ENCODE results near the gene LGI2. TPM values are rescaled to one million over a fixed set of nuclear protein-coding genes. Genes with fewer than 3 reads are reported as not detected.

LGI2 gene
- total and polyA plus RNA-seq, 2 of the 8 experiments (the other 6 are each of a cell fraction or from before 2014, with no cell fraction given): 2.3 to 4.0 TPM

- peaks cover 0 to 2% (median 0%) of the 10 kb centered on the region in 4 experiments; a peak in 2 of 7 replicates for H3K4me1 ChIP-seq (replicated peaks in 1 of 4; ENCODE audit: control insufficient read depth in 3 of 4, insufficient read depth in 4 of 4, low read length in 3 of 4)
- H3K23ac ChIP-seq (ENCODE audit: insufficient read length): no peak overlapping the region
- no peak overlapping the region for H2BK120ac ChIP-seq (replicated peaks; ENCODE audit: low read depth, low read length)
- FAIRE-seq (no peak), DNase-seq (ENCODE audit: low read depth in 1 of 2, low spot score in 2 of 2) (no peak)
- H3K9ac ChIP-seq (replicated peaks in 1 of 4; ENCODE audit: extremely low read depth in 1 of 4, low read depth in 3 of 4, low read length in 3 of 4): no peak overlapping the region
- H3K27ac ChIP-seq (ENCODE audit: low read depth, low read length): no peak overlapping the region
- H3K4me2 ChIP-seq (ENCODE audit: insufficient read depth in 1 of 2, low read depth in 2 of 2, low read length in 2 of 2): no peak overlapping the region
- H3K23me2 ChIP-seq (ENCODE audit: low read depth, low read length): no peaks in the 10 kb centered on the region
- no peak overlapping the region for H2AFZ ChIP-seq (ENCODE audit: low read length)
- H3K56ac ChIP-seq (replicated peaks; ENCODE audit: insufficient read length, low read depth, low read length): no peak overlapping the region
- H4K8ac ChIP-seq (ENCODE audit: extremely low read depth, insufficient read depth, low read length): no peak overlapping the region
- no peak overlapping the region for H2BK15ac ChIP-seq (ENCODE audit: low read length)
- TF ChIP-seq TEAD4 (IDR thresholded peaks at IDR 0.05; ENCODE audit: low read depth, low read length): no peak
- TF ChIP-seq CHD2 (IDR thresholded peaks at IDR 0.05; ENCODE audit: low read length): no peak
- no peak for TF ChIP-seq JUN (IDR thresholded peaks at IDR 0.05; ENCODE audit: low read depth, low read length)
- TF ChIP-seq KDM5A (IDR thresholded peaks at IDR 0.05; ENCODE audit: low read length): no peak
- no peak overlapping the region for H3K4me3 ChIP-seq (ENCODE audit: extremely low read depth in 1 of 4, insufficient read depth in 2 of 4, low read depth in 3 of 4, low read length in 4 of 4)
- H3K79me1 ChIP-seq (ENCODE audit: low read depth, low read length): no peaks in the 10 kb centered on the region
- H2BK5ac ChIP-seq (ENCODE audit: low read depth, low read length): no peak overlapping the region
- H3K4ac ChIP-seq (replicated peaks; ENCODE audit: insufficient read length, low read depth, low read length): no peak overlapping the region
- 71% methylated on average over 2 of the region's 3 CpGs; no CpG with 5 or more reads in 1 of the 2 experiments for WGBS, 2 experiments (ENCODE audit: extremely low coverage in 1 of 2, insufficient coverage in 1 of 2, insufficient read length in 1 of 2, insufficient replicate concordance in 2 of 2, low coverage in 1 of 2, low lambda C conversion rate in 2 of 2, missing lambda C conversion rate in 1 of 2)
- H3K14ac ChIP-seq (ENCODE audit: insufficient read length): no peak overlapping the region
- no peak overlapping the region; the same call in 1 of the 2 replicates for H3K18ac ChIP-seq (ENCODE audit: extremely low read depth, low read length)
- H4K5ac ChIP-seq (ENCODE audit: insufficient read length, low read depth, low read length): no peak overlapping the region
- H3K9me3 ChIP-seq (ENCODE audit: insufficient read depth in 2 of 2, low read depth in 1 of 2, low read length in 1 of 2): no peaks in the 10 kb centered on the region
- no peak overlapping the region for H2BK12ac ChIP-seq (ENCODE audit: low read depth, low read length)
- no peaks in the 10 kb centered on the region for H4K20me1 ChIP-seq (replicated peaks in 1 of 2; ENCODE audit: control insufficient read depth in 1 of 2, insufficient read depth in 2 of 2, low read length in 2 of 2)
- CTCF ChIA-PET (ENCODE audit: partially characterized antibody): interaction anchor here (1.6 kb wide), 2 partner anchors 31 to 389 kb away, joined by 3 read pairs; no protein-coding TSS in a partner anchor
- no peaks in the 10 kb centered on the region for H3K27me3 ChIP-seq (replicated peaks in 1 of 4; ENCODE audit: control insufficient read depth in 3 of 4, extremely low read depth in 1 of 4, insufficient read depth in 3 of 4, low read length in 3 of 4)
- H3K36me3 ChIP-seq (ENCODE audit: control insufficient read depth in 2 of 4, insufficient read depth in 4 of 4, low read length in 3 of 4): no peaks in the 10 kb centered on the region
- H2AK5ac ChIP-seq (ENCODE audit: low read depth, low read length): no peak overlapping the region
- H3K79me2 ChIP-seq (ENCODE audit: control insufficient read depth in 1 of 2, insufficient read depth in 2 of 2, low read length in 2 of 2): no peaks in the 10 kb centered on the region
- H4K91ac ChIP-seq (replicated peaks; ENCODE audit: insufficient read length, low read length): no peak overlapping the region
- POLR2A ChIA-PET (ENCODE audit: partially characterized antibody): no interaction called here
- no peak overlapping the region for H2BK20ac ChIP-seq (ENCODE audit: low read length)
These were observed 46.1 kb upstream of the LGI2 start for GRCh38 chr4:25076625-25077398.

All from H1 (cell line).